CD4-positive, alpha-beta T cell treated with Interleukin-1 beta for 1 hour (primary cell): ENCODE results near the gene MEIOB.
"Not testable (repeated sequence)": the region's sequence is repeated elsewhere in the genome, so short reads cannot be mapped to it uniquely, and the experiment has no call there.

Experiments
- DNase-seq, 2 donors: peaks; one replicate each; pipeline ENCODE4 v3.0.0-alpha.2; 2020 to 2022

The MEIOB gene

DNA sequence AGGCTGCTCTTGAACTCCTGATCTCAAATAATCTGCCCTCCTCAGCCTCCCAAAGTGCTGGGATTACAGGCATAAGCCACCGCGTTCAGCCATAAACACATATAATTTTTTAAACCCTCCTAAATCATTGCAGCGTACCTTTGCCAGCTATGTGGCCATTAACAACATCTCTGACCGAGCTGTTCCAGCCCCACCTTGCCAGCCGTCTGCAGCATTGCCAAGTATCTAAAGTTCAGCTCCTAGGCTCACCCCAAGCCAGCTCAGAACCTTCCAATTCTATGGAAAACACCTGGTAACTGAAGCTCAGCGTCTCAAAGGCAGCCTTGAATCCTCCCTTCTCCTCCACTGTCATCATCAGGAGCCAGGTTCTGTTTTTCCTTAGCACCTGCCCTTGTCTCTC lies 5.1 kb upstream of the MEIOB start:
- no peak for DNase-seq

DNA sequence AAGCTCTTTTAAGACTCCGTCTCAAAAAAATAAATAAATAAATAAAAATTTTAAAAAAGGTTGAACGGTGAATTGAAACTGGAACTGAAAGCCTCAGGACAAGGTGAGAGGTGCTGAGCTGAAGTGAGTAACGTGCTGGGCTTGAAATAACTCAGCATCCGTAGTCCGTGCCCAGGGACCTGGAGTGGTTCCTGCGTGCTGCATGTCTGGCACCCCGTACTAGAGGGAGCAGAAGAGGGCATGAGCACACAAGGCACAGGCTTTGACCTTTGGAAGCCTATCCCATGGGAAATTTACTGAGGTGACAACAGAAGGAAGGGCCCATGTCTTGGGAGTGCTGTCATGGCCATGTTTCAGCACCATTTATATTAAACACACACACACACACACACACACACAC lies 4.5 kb upstream of the MEIOB start:
- DNase-seq, result no peak

DNA sequence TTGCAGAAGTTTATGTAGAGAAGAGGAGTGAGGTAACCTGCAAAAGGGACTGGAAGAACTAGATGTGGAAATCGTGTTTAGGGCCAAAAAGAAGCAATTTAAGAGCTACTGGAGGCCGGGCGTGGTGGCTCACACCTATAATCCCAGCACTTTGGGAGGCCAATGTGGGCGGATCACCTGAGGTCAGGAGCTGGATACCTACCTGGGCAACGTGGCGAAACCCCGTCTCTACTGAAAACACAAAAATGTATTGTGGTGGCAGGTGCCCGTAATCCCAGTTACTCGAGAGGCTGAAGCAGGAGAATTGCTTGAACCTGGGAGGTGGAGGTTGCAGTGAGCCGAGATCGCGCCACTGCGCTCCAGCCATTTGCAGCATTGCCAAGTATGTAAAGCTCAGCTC lies 4.1 kb upstream of the MEIOB start:
- DNase-seq, result not testable (repeated sequence)

DNA sequence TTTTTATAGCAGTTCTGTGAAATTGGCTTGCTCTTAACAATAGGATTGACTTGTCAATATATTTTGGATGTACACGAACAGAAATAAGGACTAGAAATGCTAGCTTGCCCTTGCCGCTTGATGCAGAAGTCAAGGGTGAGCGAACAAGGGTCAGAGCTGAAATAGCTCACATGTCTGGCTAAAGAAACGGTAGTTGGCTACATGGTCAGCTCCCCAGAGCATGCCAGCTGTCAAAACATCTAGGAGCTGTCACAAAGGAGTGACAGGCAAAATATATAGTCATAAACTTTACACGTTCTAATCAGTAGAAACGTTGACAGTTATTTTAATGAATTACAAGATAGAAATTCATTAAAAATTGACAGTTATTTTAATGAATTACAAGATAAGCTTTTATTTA lies 2.9 kb upstream of the MEIOB start:
- DNase-seq, result no peak

DNA sequence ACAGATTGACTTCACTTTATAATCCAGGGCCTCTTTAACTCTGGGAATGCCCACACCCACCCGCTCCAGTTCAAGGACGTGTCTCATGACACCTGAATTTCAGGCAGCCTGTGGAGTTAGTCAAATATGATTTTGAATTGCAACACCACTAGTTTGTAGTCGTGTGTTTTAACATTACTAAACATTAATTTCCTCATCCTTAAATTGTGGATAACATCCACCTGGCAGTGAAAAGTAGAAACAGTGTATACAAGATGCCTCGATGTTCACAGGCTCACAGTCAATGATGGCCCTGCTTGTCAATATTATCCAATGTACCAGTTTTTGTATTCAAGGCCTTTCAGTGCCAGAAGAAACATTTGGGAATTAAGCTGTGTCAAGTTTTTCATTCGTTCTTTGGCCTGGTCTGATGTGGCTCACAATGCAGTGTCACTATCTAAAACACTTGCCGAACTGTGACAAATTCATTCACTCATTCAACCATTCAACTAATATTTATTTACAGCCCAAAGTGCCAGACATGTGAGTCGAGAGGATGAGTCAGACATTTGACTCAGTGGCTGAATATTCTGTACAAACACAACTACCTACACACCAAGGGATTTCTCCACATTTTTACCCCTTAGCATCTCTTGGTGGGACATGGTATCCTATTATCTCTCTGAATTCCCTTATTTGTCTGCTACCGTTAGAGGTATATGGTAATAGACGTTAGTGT lies 1.4 kb downstream of the MEIOB start:
- no peak for DNase-seq

DNA sequence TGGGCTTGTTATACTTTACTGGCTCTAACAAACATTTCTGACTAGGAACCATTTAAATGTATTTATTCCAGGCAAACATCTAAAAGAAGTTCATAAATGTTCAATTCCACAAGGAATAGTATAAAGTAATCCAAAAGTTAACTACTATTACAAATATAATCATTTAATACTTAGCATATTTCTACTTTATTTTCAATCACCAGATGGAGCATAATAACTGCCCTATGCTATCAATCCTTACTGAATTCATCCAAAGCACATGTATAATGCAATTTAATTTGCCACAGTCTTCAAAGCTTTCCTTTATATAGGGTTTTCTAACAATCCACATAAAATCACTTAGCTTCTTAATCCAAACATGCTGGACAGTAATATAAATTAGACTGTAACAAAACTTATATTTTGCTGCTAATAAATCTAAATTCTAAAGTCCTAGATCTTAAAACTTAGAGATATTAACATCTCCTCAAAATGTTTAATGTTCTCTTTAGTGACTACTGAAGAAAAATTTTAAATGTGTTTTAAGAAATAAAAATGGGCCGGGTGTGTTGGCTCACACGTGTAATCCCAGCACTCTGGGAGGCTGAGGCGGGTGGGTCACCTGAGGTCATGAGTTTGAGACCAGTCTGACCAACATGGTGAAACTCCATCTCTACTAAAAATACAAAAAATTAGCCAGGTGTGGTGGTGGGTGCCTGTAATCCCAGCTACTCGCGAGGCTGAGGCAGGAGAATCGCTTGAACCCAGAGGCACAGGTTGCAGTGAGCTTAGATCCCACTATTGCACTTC lies 5.9 kb downstream of the MEIOB start:
- no peak for DNase-seq

DNA sequence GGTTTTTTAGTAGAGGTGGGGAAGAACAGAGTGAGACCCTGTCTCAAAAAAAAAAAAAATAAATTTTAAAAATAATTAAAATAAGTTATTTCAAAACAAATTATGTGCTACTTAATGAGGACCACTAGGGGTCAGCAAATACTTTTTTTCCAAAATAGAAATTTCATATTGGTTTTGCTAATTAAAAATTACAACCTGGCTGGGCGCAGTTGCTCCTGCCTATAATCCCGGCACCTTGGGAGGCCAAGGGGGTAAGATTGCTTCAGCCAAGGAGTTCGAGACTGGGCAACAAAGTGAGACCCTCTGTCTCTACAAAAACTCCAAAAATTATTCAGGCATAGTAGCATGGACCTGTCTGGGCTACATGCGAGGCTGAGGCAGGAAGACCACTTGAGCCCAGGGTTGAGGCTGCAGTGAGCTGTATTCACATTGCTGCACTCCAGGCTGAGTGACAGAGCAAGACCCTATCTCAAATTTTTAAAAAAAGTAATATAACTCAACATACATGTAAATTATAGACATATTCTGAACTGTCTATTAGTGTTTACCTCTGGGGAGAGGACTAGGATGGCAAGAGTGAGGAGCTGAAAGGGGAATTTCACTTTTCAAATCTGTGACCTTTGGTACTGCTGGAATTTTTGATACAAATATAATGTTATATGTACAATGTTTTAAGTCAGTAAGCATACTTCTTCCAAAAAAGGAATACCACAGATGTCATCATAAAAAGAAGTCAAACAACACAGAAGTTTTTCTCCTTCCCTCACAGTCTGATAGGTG lies 8.1 kb downstream of the MEIOB start:
- DNase-seq, result peak in 1 of 2 donors; percentile 32

DNA sequence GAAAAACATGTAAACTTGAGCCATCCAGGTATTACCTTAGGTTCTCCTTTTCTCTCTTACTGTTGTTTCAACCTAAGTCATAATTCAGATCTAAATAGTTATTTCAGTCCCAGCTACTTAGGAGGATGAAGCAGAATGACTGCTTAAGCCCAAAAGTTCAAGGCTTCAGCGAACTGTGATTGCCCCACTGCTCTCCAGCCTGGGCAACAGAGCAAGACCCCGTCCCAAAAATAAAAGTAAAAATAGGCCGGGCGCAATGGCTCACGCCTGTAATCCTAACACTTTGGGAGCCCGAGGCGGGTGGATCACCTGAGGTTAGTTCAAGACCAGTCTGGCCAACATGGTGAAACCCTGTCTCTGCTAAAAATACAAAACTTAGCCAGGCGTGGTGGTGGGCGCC lies 9.6 kb downstream of the MEIOB start:
- DNase-seq, result no peak

DNA sequence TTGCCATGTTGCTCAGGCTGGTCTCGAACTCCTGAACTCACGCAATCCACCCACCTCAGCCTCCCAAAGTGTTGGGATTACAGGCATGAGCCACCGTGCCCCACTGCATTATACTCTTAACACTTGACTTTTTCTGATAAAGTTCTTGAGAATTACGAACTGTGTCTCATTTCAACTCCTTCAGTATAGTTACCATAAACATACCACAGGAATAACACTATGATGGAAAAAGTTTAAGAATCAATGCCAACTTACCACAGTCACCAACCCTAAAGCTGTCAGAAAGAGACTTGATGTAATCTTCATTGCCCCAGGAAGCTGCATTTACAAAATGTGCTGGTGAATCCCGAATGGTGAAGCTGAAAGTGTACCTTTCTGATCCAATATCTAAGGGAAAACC lies 10.2 kb downstream of the MEIOB start:
- no peak for DNase-seq

DNA sequence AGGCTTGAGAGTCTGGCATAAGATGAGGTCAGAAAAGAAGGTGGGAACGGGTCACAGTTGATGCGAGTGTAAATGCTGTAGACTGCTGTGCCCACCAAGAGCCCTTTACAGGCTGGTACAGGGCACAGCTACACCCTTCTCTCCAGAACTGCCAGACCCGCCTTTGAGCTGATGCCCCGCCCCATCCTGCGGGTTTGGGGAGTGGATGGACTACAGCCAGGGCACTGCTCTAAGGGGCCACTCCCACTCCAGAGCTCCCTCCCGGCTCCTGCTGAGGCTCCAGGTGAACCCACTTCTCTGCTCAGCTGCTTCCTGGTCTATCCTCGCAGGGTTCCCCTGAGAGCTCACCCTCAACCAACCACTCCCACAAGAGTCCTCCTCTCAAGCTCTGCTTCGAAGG lies 12.3 kb downstream of the MEIOB start:
- no peak for DNase-seq

DNA sequence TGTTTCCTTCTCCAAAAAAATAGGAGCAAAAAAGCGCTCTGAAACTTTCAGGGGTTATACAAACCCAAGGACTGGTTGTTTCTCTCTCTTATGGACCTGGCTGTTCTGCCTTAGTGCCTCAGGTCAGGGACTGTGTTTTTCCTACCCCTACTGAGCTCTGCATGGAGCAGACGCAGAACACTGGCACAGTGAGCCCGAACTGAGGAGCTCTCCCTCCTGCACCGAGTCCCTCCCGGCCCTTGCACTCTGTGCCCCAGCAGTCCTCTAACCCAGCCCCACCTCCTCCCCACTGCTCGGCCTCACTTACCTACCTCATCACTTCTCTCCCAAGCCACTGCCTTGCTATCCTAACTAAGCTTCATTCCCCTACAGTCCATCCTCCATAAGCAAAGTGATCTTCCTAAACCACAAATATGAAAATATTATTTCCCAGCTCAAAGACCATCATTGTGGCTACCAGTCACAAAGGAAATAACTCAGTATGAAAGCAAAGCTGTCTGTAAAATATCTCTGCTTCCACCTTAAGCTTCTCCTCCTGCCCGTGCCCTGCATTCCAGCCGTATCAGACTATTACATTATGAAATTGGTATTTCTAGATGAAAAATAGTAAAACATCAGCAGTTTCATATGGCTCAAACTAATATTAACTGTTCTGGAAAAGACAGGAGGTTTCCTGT lies 13.6 kb downstream of the MEIOB start:
- DNase-seq, result no peak

DNA sequence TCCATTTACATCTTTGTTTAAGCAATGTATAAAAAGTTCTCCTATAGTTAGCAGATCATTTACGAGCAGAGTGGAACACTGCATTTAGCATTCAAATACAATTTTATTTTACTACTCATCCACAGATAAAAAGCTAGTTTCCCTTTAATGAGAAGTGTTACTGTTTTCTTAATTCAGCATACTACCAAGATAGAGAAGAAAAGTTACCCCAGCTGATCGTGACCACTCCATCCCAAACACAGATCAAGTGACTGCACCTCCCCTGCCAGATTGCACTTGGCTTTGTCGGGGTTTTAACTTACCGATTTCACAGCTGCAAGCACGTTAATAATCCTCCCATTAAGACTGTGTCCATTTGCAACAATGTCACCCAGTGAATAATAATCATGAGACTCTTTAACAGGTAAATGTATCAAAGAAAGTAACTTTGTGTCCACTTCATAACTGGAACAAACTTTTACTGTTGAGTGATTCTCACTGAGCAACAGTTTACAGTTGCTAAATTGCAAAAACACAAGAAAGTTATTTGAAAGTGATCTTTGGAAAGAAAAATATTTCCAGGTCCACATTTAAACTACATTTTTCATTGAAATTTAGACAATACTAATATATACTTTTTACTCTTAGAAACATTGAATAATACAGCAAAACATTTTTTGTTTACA lies 14.4 kb downstream of the MEIOB start:
- DNase-seq, result no peak

DNA sequence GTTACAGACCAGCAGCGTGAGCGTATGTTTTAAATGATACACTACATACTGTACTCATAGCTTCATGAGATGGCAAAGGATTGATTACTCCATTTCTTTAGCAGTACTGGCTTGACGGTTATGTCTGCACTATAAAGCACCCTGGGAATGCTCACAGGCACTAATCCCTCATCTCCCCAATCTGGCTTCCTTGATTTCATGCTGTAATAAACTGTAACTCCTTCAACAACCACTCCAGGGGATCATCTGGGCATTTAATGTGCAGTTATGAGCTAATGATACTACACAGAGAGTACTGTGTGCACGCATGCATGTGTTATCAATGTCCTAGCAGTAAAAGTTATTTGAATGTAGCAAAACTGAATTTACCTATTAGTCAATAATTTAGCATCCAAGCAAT lies 20.2 kb downstream of the MEIOB start:
- DNase-seq, result no peak

DNA sequence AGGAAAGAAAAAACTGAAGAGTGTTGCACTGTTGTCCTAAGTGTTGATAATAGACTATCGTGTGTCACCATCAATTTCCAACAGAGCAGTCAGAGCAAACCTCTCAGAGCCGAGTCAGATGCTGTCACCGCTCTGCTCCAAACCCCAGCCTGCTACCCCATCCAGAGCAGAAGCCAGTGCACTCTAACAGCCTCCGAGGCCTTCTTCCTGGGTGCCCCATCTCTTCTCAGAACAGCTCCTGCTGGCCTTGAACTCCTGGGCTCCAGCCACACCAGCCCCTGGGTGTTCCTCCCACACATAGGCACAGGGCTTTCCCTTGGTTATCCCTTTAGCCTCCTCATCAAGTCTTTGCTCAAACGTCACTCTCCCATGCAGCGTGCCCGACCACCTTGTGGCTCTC lies 21.0 kb downstream of the MEIOB start:
- no peak for DNase-seq

DNA sequence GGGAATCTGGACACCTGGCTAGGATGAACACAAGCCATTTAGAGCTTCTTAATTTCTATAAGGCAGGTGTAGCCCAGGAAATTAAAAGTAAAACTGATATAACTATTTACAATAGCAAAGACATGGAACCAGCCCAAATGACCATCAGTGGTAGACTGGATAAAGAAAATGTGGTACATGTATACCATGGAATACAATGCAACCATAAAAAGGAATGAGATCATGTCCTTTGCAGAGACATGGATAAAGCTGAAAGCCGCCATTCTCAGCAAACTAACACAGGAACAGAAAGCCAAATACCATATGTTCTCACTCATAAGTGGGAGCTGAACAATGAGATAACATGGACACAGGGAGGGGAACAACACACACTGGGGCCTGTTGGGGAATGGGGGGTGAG lies 25.5 kb downstream of the MEIOB start:
- DNase-seq, result no peak

DNA sequence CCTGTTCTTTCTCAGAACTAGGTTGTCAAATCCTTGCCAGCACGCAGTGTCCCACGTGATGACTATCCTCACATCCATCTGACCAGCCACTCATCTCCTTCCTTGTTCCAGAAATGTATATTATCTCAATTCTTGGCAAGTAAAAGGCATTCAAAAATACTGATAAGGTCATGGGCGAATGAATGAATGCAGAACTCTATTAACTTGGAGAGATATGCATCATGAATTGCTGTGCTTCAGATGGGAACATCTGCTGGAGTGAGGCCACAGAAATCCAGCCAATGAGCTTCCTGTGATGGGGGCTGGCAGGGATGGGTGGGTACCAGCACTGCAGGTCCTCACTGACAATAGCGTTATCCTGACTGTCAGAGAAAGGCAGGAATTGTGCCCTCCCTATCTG lies 26.0 kb downstream of the MEIOB start:
- DNase-seq, result no peak

DNA sequence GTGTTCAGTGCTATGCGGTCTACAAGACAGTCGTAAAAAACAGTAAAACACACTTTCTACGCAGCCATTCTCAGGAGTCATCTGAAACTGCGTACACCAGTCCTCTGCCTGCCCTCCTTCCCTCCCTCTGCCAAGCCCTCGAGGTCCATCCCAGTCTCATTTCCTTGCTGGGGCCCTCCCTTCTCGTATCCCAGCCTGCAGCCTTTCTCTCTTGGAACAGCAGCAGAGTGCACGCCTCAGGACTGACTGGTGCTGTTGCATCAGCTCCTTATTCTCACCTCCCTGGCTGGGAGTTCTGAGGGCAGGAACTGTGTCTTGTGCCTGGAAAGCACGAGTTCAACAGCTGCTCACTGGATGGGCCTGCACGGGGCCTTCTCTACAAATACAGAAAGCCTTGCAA lies 32.4 kb downstream of the MEIOB start:
- no peak for DNase-seq

DNA sequence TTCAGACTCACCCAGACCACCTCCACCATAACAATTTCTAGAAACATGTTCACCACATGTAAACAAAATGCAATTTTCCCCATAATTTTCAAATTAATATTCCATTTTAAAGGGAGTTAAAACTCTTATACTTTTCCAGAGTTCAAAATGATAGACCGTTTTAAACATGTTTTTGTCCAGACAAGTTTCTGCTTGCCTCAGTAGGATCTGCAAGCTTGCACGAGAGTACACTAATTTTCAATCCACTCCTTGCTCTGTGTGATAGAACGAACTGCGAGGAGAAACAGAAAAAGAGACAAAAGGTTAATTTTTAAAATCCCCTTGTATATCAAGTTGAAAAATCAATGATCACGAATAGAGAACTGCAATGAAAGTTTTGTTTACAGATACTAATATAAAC lies 37.9 kb downstream of the MEIOB start:
- no peak for DNase-seq

DNA sequence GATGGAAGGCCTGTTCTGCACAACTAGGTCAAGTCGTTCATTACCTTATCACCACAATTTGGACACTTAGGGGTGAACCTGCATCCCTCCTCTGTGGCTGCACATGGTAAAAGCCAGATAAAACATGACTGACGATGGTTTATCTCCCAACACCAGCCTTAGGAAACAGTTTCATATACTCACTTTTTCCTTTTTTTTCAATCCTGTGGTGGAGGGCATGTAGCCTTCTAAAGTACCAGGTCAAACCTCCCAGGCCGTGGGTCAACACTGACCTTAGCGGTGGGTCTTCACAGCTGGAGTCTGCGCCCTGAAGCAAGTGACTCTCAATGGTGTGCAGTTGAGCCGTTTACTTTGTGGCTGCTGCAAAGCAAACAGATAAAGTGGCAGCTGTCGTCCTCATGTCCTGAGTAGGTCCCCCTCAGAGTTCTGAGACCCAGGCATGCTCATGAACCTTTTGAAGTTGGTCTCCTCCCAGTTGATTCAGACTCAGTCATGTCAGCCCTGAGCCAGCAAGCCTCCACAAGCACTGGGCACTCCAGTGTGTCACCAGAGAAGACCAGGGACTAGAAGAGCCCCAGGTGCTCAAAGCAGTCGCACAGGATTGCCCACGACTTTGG lies 39.0 kb downstream of the MEIOB start:
- no peak for DNase-seq

DNA sequence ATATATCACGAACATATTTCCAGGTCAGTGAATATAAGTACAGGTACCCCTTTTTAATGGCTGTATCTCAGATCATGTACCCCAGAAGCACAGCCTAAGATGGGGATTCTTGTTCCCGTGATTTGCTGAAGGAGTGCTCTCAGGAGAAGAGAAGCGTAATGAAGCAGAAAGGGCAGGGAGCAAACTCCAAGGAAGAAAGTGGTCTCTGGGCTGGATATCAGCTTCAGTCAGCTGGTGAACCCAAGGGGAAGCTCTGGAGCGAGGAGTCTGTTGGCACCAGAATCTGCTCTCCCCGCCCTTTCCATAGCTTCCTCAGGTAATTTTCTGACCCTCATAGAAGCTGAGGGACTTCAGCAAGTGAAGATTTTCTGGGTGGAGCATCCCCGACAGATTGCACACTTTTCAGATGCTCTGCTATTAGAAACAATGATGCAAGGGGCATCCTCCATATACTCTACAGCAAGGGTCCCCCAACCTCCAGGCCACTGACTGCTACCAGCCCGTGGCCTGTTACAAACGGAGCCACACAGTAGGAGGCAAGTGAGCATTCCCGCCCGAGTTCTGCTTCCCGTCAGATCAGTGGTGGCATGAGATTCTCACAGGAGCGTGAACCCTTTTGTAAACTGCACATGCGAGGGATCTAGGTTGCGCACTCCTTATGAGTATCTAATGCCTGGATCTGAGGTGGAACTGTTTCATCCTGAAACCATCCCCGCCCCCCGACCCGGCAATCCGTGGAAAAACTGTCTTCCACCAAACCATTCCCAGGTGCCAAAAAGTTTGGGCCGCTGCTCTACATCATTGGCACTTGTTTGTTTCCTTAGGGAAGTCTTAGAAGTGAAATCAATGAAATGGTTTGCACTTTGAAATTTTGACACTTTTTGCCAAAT lies 40.5 kb downstream of the MEIOB start:
- DNase-seq, result no peak

DNA sequence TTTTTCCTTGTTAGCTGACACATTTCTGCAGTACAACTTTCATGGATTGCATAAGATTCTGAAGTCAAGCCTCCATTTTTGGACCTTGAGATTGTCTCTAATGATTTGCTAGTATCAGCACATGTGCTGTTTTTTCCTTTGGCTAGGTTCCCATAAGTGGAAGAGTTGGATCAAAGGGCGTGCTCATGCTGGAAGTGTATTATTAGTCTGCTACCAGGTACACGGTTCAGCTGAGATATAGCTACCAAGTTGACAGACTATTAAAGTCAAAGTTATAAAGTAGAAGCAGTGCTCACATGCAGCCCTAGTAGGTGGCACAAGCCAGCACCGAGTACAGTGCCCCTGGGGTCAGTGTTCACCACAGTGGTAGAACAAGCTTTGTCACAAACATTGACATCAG lies 41.8 kb downstream of the MEIOB start:
- no peak for DNase-seq
